GM18498 (cell line): ENCODE results near the gene PIAS4.
"Not testable (repeated sequence)": the region's sequence is repeated elsewhere in the genome, so short reads cannot be mapped to it uniquely, and the experiment has no call there.

Experiments
- ATAC-seq: cut with Tn5 transposase; IDR thresholded peaks from one replicate; pipeline ENCODE4 v1.9.1; 2021; ENCODE audit warnings: mild to moderate bottlenecking, moderate library complexity; ENCODE audit not compliant: unreplicated experiment

The PIAS4 gene

DNA sequence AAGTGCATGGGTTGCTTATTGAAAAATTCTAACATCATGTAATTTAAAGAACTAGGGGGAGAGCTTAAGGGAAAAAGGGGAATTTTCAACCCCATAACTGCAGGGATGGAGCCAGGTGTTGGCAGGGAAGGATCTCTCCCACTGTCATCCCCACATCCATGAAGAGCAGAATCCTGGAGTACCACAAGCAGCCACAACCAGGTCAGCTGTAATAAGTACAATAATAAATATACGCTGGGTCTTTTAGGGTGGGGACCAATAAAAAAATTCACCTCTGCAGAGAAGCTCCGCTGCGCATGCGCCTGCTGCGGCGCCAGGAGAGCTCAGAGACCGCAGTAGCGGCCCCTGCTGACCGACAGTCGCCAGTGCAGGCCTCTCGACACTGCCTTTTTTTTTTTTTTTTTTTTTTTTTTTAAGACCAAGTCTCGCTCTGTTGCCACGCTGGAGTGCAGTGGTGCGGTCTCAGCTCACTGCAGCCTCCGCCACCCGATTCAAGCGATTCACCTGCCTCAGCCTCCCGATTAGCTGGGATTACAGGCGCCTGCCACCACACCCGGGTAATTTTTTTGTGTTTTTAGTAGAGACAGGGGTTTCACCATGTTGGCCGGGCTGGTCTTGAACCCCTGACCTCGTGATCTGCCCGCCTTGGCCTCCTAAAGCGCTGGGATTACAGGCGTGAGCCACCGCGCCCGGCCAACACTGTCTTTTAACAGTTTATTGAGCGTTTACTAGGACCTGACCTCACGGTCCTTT lies 19.7 kb upstream of the PIAS4 start:
- peak; percentile 36 for ATAC-seq

DNA sequence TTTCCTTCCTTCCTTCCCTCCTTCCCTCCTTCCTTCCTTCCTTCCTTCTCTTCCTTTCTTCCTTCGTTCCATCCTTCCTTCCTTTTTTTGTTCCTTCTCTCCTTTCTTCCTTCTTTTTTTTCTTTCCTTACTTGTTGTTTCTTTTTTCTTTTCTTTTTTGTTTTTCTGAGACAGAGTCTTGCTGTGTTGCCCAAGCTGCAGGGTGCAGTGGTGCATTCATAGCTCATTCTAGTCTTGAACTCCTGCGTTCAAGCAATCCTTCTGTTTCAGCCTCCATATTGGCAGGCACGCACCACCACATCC lies 16.8 kb upstream of the PIAS4 start:
- ATAC-seq, result no peak

DNA sequence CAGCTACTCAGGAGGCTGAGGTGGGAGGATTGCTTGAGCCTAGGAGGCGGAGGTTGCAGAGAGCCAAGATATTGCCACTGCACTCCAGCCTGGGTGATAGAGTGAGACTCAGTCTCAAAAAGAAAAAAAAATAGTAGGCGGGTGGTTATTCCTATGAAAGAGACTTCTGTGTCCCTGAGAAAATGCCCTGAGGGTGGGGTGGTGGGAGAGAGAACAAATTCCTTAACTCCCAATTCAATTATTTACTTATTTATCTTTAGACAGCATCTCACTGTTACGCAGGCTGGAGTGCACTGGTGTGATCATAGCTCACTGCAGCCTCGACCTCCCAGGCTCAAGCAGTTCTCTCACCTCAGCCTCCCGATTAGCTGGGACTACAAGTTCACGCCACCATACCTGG lies 11.9 kb upstream of the PIAS4 start:
- no peak for ATAC-seq

DNA sequence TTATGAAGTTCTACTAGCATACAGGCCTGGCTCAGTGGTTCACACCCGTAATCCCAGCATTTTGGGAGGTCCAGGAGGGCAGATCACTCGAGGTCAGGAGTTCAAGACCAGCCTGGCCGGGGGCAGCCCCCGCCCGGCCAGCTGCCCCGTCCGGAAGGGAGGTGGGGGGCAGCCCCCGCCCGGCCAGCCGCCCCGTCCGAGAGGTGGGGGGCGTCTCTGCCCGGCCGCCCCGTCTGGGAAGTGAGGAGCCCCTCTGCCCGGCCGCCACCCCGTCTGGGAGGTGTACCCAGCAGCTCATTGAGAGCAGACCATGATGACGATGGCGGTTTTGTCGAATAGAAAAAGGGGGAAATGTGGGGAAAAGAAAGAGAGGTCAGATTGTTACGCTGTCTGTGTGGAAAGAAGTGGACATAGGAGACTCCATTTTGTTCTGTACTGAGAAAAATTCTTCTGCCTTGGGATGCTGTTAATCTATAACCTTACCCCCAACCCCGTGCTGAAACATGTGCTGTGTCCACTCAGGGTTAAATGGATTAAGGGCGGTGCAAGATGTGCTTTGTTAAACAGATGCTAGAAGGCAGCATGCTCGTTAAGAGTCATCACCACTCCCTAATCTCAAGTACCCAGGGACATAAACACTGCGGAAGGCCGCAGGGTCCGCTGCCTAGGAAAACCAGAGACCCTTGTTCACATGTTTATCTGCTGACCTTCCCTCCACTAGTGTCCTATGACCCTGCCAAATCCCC lies 8.7 kb upstream of the PIAS4 start:
- not testable (repeated sequence) for ATAC-seq

DNA sequence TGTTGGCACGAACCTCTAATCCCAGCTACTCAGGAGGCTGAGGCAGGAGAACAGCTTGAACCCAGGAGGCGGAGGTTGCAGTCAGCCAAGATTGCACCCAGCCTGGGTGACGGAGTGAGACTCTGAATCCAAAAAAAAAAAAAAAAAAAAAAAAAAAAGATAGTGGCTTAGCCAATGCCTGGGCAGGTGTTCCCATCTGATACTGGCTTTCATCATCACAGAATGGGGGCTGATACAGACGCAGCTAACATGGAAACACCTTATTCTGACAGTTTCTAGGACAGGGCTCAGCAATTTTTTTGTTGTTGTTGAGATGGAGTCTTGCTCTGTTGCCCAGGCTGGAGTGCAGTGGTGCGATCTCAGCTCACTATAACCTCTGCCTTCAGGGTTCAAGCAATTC lies 6.7 kb upstream of the PIAS4 start:
- ATAC-seq, result not testable (repeated sequence)

DNA sequence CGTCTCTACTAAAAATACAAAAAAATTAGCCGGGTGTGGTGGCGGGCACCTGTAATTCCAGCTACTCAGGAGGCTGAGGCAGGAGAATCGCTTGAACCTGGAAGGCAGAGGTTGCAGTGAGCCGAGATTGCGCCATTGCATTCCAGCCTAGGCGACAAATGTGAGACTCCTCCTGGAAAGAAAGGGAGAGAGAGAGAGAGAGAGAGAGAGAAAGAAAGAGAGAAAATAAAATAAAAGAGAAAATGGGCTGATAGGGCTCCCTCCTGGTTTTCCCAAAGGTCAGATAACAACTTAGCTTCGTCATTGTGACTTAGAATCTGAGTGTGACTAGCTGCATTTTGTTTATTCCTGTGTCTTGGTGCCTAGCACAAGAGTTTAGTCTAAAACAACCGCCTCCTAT lies 2.1 kb upstream of the PIAS4 start:
- not testable (repeated sequence) for ATAC-seq

DNA sequence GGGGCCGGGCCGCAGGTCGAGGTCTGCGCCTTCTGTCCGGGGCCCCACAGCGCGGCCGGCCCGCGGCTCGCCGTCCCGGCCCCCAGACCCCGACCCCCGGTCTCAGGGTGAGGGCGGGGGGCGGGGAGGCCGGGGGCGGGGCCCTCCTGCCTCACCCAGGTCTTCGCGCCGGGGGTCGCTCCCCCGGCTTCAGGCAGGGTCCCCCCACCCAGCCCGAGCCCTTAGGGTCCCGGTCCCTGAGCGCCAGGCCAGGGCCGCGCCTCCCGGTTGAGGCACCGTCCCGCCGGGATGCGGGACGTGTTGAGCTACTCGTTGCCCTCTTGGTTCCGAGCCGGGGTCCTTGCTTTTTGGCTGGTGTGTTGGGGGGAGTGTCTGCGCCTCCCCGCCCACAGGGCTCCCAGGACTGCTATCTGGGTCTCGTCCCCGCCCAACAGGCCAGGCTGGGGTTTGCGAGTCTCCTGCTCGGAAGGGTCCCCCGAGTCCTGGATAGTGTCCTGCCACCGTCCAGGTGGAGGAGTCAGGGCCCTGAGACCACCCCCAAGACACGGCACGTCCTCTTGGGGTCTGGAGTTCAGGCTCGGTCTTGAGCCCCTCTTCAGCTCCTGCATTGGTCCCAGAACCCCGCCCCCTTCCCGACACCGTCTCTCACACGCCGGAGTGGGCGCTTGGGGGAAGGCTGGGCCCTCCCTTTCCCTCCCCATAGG lies 452 bp downstream of the PIAS4 start:
- ATAC-seq, result peak; percentile 25

DNA sequence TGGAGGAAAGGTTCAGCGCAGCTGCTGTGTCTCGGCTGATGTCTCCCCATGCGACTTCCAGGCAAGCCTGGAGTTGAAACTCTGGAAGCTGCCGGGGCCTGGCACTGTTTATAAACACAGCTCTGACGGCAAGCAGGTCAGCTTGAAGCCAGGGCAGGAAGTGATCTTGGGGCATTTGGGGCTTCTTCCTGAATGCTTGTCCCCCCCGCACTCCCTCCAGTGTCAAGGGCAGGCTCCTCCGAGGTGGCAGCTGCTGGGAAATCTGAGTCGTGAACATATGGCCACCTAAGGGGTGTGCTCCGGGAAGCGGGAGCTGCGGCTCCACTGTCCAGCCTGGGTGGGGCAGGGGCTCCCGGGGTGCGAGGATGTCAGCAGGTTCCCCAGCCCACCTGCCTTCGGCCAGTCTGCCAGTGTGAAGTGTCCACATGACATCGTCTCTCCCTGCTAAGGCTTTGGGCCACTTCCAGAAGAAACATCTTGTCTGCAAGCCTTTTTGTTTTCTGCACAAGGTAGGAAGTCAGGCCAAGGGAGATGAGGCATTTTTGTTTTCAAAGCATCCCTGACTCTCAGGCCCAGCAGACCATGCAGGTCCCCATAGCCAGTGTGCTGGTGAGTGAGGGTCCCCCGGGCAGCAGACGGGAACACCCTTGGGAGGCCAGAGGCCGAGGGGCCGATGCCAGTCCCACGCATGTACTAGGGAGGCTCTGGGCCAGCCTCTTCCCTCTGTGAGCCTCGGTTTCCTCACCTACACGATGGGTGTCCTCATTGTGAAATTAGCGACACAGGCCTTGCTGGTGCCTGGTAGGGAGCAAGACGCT lies 2.7 kb downstream of the PIAS4 start:
- ATAC-seq, result no peak

GRCh38 chr19:4010808-4011110 lies 3.2 kb downstream of the PIAS4 start:
- no peak for ATAC-seq

DNA sequence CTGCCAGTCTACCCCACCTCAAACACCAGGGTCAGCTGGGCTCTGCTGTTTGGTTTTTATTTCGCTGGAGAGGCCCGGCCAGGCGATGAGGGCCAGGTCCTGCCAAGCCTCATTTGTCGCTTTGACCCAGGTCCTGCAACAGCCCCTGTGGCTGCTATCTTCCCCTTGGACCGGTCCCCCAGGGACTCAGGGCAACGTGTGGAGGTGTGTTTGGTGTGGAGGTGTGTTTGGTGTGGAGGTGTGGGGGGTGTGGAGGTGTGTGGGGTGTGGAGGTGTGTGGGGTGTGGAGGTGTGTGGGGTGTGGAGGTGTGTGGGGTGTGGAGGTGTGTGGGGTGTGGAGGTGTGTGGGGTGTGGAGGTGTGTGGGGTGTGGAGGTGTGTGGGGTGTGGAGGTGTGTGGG lies 3.9 kb downstream of the PIAS4 start:
- ATAC-seq, result not testable (repeated sequence)

DNA sequence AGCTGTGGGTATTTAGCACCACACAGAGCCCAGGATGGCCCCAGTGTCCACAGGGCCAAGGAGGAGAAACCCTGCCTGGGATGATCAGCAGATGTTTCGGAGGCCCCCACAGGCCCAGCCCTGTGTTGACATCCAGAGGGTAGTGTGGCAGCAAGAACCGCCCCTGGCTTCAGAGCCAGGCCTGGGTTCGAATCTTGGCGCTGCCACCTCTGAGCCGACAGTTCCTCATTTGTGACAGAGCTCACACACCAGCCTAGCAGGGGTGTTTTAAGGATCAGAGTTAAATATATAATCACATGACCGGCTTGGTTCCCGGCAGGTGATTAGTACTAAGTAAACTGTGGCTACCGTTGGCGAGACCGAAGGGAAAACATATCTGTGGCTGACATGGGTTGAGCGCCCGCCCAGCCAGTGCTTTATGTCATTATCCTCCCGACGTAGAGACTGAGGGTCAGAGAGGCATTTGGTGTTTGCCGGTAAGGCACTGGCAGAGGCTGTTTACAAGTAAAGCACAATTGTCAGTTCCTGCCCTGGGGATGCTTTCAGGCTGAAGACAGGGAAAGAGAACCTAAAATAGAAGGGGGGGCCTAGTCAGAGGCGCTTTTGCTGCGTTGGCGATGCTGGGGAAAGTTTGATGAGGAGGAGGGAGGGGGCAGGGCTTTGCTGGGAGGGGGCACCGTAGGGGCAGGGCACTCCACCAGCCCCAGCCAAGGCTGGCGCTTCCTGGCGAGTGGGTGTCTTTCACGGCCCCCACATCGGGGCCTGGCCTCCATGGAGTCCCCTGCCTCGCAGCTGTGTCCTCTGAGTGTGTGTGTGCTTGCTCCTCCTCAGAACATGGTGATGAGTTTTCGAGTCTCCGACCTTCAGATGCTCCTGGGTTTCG lies 4.8 kb downstream of the PIAS4 start:
- no peak for ATAC-seq

DNA sequence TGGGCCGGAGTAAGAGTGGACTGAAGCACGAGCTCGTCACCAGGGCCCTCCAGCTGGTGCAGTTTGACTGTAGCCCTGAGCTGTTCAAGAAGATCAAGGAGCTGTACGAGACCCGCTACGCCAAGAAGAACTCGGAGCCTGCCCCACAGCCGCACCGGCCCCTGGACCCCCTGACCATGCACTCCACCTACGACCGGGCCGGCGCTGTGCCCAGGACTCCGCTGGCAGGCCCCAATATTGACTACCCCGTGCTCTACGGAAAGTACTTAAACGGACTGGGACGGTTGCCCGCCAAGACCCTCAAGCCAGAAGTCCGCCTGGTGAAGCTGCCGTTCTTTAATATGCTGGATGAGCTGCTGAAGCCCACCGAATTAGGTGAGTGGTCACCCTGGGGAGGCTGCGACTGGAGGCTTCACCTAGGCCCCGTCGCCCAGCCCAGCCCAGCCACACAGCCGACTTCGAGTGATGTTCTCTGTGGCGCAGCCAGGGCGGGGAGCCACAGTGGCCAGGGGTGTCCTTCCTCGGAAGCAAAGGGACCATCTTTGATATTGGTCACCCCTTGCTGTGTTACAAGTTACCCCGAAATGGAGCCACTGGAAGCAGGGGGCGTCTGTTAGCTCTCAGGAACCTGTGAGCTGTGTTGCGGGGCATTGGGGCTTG lies 5.6 kb downstream of the PIAS4 start:
- ATAC-seq, result no peak

- ATAC-seq, result no peak
These were observed 6.5 kb downstream of the PIAS4 start for GRCh38 chr19:4013886-4014540.

DNA sequence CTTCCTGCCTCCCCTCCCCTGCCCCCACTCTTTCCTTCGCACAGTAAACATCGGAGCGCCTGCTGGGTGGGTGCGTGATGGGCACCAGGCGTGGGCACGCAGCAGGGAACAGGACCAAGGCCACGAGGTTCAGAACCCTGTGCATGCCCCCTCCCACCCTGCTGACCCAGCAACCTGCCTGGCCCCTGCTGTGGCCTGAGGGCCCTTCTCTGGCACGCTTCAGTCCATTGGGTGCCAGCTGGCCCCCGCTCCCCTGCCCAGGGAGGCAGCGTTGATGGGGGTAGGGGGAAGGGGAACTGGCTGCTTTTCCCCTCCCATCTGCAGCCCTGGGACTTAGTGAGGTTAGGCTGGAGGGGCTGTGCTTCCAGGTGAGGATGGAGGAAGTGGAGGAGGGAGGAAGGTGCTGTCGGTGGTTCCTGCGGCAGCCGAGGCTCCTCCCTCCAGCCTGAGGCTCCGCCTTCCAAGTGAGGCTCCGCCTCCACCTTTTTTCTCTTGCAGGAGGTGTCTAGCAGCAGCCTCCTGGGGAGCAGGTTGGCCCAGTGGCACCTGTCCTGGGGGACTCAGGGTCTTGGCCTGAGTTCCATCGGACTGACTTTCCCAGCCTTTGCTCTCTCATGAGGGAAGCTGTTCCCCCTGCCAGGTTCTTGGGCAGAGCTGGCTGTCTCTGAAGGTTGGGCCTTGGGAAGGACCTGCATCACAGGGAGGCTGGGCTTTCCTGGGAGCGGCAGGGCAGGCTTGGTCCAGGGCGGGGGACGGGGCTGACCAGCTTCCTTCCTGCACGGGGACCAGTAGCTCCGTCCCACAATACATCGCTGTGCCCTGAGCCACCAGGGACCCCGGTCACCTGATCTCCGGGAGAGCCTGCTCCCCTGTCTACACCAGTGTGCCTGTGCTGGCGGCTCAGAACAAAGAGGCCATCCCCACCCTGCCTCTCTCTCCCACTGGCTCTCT lies 7.3 kb downstream of the PIAS4 start:
- ATAC-seq, result no peak

DNA sequence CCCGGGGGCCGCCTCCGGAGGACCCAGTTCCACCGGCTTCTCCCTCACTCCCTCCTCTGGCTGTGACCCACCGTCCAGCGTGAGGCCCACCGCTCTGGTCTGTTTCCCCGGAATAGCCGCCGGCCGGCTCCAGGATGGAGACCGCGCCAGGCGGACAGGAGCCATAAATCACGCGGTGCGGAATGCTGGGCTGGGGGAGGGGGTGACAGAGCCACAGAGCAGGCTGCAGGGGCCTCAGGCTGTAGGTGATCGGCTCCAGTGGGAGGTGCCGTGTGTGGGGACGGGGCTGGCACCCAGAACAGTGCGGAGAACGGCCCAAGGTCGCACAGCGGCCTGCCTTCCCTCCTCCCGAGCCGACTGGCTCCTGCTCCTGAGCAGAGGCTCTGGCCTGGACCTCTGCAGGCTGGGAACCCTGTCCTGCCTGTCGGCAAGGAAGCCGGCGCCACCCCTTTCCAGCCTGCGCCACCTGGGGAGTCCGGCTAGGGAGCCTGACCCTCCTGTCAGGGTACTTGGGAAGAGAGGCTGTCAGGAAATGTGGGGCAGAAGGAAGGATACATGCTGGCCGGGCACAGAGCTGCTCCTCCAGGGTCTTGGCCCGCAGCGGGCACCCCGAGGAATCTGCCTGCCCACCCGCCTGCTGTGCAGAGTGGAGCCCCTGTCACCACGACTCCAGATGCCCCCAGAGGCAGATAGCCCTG lies 8.3 kb downstream of the PIAS4 start:
- ATAC-seq, result no peak

GRCh38 chr19:4016486-4016885 lies 8.9 kb downstream of the PIAS4 start:
- no peak for ATAC-seq

GRCh38 chr19:4016903-4017638 lies 9.5 kb downstream of the PIAS4 start:
- ATAC-seq, result no peak
